BJ (cell line): ENCODE data around the gene PCDHGB5. TPM values are rescaled to one million over a fixed set of nuclear protein-coding genes. Genes with fewer than 3 reads are reported as not detected.
"Not testable (repeated sequence)": the region's sequence is repeated elsewhere in the genome, so short reads cannot be mapped to it uniquely, and the experiment has no call there.

ENCODE experiments used
- CTCF ChIA-PET: fragments of 350-600 bp; formaldehyde crosslinking; extraction: SDS; loops from one replicate; lab custom pipeline; 2021; ENCODE audit warnings: antibody characterized with exemption, inconsistent platforms; lab: Yijun Ruan, JAX
- POLR2A ChIA-PET: fragments of 300-600 bp; sonication (Branson Sonifier 250); formaldehyde crosslinking; extraction: SDS; loops from one replicate; lab custom pipeline; 2021; ENCODE audit warnings: antibody characterized with exemption; lab: Charles Lee
- DNase-seq: peaks from one replicate; pipeline ENCODE4 v3.0.0-alpha.2; 2011; ENCODE audit warnings: low read depth
- H3K27me3 ChIP-seq: 2 replicates; pipeline ENCODE4 v1.6.0; 2011; ENCODE audit warnings: low read length; ENCODE audit not compliant: control insufficient read depth, insufficient read depth
- H3K36me3 ChIP-seq: 2 replicates; pipeline ENCODE4 v1.5.1; 2011; ENCODE audit warnings: low read length; ENCODE audit not compliant: control insufficient read depth, insufficient read depth
- H3K4me3 ChIP-seq: 2 replicates; pipeline ENCODE4 v1.5.1; 2011; ENCODE audit warnings: low read depth, mild to moderate bottlenecking, control low read depth, low read length
- CTCF ChIP-seq: IDR thresholded peaks from 2 replicates; pipeline ENCODE4 v1.5.1; 2011; ENCODE audit warnings: low read depth, mild to moderate bottlenecking, control low read depth, inconsistent platforms, low read length, moderate library complexity; ENCODE audit not compliant: insufficient read depth
- polyA plus RNA-seq: library from polyadenylated mRNA; depleted of rRNA; stranded (reverse); fragments of >200 nt; gene quantifications from 2 replicates; pipeline ENCODE4 v1.2.3, GENCODE V29; 2011

PCDHGB5 gene
- polyA plus RNA-seq, 1 experiment, result 19.4 TPM

GRCh38 chr5:141371572-141372475, 25.9 kb upstream of the PCDHGB5 start:
- no peak for TF ChIP-seq CTCF

GRCh38 chr5:141373673-141374317, 24.0 kb upstream of the PCDHGB5 start, which contains the start of gene PCDHGA6:
PCDHGA6 (plus strand) TSS chr5:141373891; CDS start chr5:141374084, 193 bp downstream.
- Histone ChIP-seq H3K4me3 (peak within 1 kb of the TSS; percentile 30), H3K36me3 (no peaks in the 10 kb centered on the region), H3K27me3 (no peaks in the 10 kb centered on the region; the same call in 1 of the 2 replicates)
- DNase-seq, result no peak
- ChIA-PET CTCF (interaction anchor here (0.9 to 2.2 kb wide), 13 partner anchors 10 to 192 kb away, joined by 3 to 14 read pairs (median 4); partner anchors contain the start of genes PCDHGA11, PCDHGA4, PCDHGA5 and PCDHGB6), POLR2A (no interaction called here)
- TF ChIP-seq CTCF, result peak; percentile 56; the same call in 1 of the 2 replicates

More at GRCh38 chr5:141371572-141372475, 25.9 kb upstream of the PCDHGB5 start:
- Histone ChIP-seq H3K27me3 (no peaks in the 10 kb centered on the region; the same call in 1 of the 2 replicates), H3K36me3 (no peaks in the 10 kb centered on the region), H3K4me3 (no peak overlapping the region)
- ChIA-PET CTCF (interaction anchor here (0.7 to 3.5 kb wide), 9 partner anchors 8 to 195 kb away, joined by 3 to 18 read pairs (median 4); partner anchors contain the start of genes PCDHGA10, PCDHGA7, PCDHGB1 and PCDHGB4), POLR2A (no interaction called here)
- no peak for DNase-seq

- CTCF ChIA-PET, result interaction anchor here (0.9 to 2.2 kb wide), 16 partner anchors 10 to 193 kb away, joined by 3 to 14 read pairs (median 4); partner anchors contain the start of genes PCDHGA10, PCDHGA11, PCDHGA4 and PCDHGA5
- POLR2A ChIA-PET, result no interaction called here
- Histone ChIP-seq H3K36me3 (no peaks in the 10 kb centered on the region), H3K4me3 (no peak overlapping the region), H3K27me3 (no peaks in the 10 kb centered on the region; the same call in 1 of the 2 replicates)
- TF ChIP-seq CTCF, result no peak
- no peak for DNase-seq
Observed at GRCh38 chr5:141374627-141375026, 23.1 kb upstream of the PCDHGB5 start.

- POLR2A ChIA-PET, H3K36me3 ChIP-seq, H3K4me3 ChIP-seq, H3K27me3 ChIP-seq, DNase-seq: not testable (repeated sequence)
- CTCF ChIA-PET, result interaction anchor here (0.9 to 1.9 kb wide), 5 partner anchors 11 to 192 kb away, joined by 3 to 7 read pairs (median 4); partner anchors contain the start of gene TAF7
Observed at GRCh38 chr5:141375444-141376155, 22.1 kb upstream of the PCDHGB5 start.
